Keratinocyte (primary cell): Measurements from ENCODE around the gene SLC36A3.

Source experiments
- EZH2 ChIP-seq: IDR thresholded peaks from one replicate; pipeline ENCODE4 v1.6.1; 2012; ENCODE audit warnings: inconsistent platforms, mild to moderate bottlenecking, low read length, moderate library complexity
- TF ChIP-seq, protein P1 (sequence below), 3 experiments: IDR thresholded peaks in 1 of 3; conservative IDR thresholded peaks in 1 of 3; optimal IDR thresholded peaks in 1 of 3; 2 replicates in 2 of 3; 3 replicates in 1 of 3; pipeline versions ENCODE3 to v1.5.1; 2011; ENCODE audit warnings: low read length in 3 of 3, mild to moderate bottlenecking in 3 of 3, moderate library complexity in 2 of 3, control low read depth in 1 of 3, inconsistent platforms in 1 of 3; ENCODE audit not compliant: insufficient read depth in 2 of 3; ENCODE audit errors: extremely low read depth in 1 of 3

DNA sequence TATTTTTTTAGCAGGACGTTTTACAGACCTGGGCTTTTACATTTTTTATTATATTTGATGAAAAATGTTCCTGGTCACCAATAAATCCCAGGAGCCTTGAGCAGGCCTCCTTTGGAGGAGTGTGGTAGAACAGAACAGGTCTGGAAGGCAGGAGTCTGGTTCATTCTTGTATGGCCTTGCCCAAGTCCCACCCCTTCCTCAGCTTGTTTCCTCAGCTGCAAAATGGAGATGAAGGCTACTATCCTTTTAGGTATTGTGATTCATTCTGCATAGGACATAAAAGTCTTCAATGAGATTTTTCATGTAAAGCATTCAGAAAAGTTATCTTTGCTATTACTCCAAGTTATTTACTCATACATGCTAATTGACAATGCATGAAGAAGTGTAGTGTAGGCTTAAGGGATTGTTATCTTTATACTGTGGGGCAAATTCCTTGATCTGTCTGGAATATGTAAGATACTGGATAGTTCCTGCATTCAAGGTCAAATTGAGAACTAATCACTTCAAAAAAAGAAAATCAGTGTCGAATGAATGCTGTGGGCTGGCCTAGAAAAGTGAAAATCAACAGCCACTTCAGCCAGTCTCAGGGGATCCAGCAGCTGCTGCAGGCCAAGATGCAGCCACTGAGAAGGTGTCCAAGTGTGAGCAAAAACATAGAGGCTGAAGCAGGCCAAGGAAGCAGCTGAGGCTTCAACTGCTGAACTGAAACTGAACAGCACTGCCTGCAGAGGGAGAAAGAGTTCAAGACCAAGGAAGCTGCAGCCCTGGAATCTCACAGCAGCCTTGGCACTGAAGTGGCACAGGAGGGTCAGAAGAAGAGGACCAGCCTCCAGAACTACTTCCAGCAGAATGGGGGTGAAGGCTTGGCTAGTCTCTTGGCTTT, 15.5 kb upstream of the SLC36A3 start:
- TF ChIP-seq, protein P1, sequence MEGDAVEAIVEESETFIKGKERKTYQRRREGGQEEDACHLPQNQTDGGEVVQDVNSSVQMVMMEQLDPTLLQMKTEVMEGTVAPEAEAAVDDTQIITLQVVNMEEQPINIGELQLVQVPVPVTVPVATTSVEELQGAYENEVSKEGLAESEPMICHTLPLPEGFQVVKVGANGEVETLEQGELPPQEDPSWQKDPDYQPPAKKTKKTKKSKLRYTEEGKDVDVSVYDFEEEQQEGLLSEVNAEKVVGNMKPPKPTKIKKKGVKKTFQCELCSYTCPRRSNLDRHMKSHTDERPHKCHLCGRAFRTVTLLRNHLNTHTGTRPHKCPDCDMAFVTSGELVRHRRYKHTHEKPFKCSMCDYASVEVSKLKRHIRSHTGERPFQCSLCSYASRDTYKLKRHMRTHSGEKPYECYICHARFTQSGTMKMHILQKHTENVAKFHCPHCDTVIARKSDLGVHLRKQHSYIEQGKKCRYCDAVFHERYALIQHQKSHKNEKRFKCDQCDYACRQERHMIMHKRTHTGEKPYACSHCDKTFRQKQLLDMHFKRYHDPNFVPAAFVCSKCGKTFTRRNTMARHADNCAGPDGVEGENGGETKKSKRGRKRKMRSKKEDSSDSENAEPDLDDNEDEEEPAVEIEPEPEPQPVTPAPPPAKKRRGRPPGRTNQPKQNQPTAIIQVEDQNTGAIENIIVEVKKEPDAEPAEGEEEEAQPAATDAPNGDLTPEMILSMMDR (optimal IDR thresholded peaks at IDR 0.05 in 1 of 3, IDR thresholded peaks at IDR 0.05 in 1 of 3, conservative IDR thresholded peaks at IDR 0.05 in 1 of 3; ENCODE audit: extremely low read depth in 1 of 3, insufficient read depth in 2 of 3, low read length in 3 of 3), result peak; percentile 11 to 57 (median 33)
- no peak for TF ChIP-seq EZH2
